Sigmoid colon (tissue), 7 donors: Measurements from ENCODE around the gene PLA2R1. TPM values are rescaled to one million over a fixed set of nuclear protein-coding genes. Genes with fewer than 3 reads are reported as not detected.

Experiments
- DNase-seq: peaks from one replicate; pipeline ENCODE4 v3.0.0-alpha.2; 2019
- H3K27ac ChIP-seq, 4 donors: fragments of 200-600 bp; sonication (generic); one replicate each; pipeline ENCODE4 v1.5.1; 2016 to 2019; ENCODE audit warnings: mild to moderate bottlenecking in 1 of 4
- H3K27me3 ChIP-seq, 3 donors: fragments of 200-600 bp; sonication (generic); one replicate each; pipeline ENCODE4 v1.5.1; 2019; ENCODE audit warnings: mild to moderate bottlenecking in 1 of 3
- H3K36me3 ChIP-seq, 4 donors: fragments of 200-600 bp; sonication (generic); one replicate each; pipeline ENCODE4 v1.5.1; 2016 to 2019
- H3K4me1 ChIP-seq, 4 donors: fragments of 200-600 bp; sonication (generic); one replicate each; pipeline ENCODE4 v1.5.1; 2017 to 2019
- H3K4me3 ChIP-seq, 4 donors: fragments of 200-600 bp; sonication (generic); one replicate each; pipeline ENCODE4 v1.5.1; 2017 to 2019; ENCODE audit warnings: mild to moderate bottlenecking in 2 of 4, moderate library complexity in 1 of 4
- H3K9me3 ChIP-seq, 4 donors: fragments of 200-600 bp in 3 of 4; sonication (generic) in 3 of 4; one replicate each; pipeline versions ENCODE4 v1.5.1 to v1.6.1; 2013 to 2019
- EP300 ChIP-seq, 4 donors: sonication (generic); formaldehyde crosslinking; IDR thresholded peaks; one replicate each; pipeline ENCODE4 v1.6.1; 2017; ENCODE audit warnings: antibody characterized with exemption in 4 of 4
- POLR2A ChIP-seq, 2 donors: fragments of 450-650 bp; IDR thresholded peaks; one replicate each; pipeline ENCODE4 v1.6.1; 2016; ENCODE audit warnings: antibody characterized with exemption in 2 of 2, mild to moderate bottlenecking in 2 of 2, moderate library complexity in 2 of 2
- POLR2AphosphoS5 ChIP-seq, 4 donors: sonication (generic); formaldehyde crosslinking; IDR thresholded peaks; one replicate each; pipeline ENCODE4 v1.6.1; 2017; ENCODE audit warnings: antibody characterized with exemption in 4 of 4
- WGBS, 2 donors: extraction: QIAGEN DNeasy Blood & Tissue Kit; methylation state at CpG; one replicate each; pipeline ENCODE4 v1.1.7; 2013; 5-methylcytosine and 5-hydroxymethylcytosine counted together
- intact Hi-C: fragments of 100-400 bp; cut with DNase I; formaldehyde crosslinking; loops from one replicate; pipeline ENCODE4 v1.15.1; 2023
- polyA plus RNA-seq, 3 donors: library from polyadenylated mRNA; stranded (reverse); fragments of 200-250 nt; gene quantifications; one replicate each; pipeline ENCODE4 v1.2.3, GENCODE V29; 2013
- total RNA-seq, 4 donors: library from RNA; depleted of rRNA; stranded (reverse); fragments of >200 nt; gene quantifications; one replicate each; pipeline ENCODE4 v1.1.0, GENCODE V29; 2016
- TF ChIP-seq, protein P1 (sequence below), 4 experiments: fragments of 450-650 bp in 3 of 4; fragments of 200-600 bp in 1 of 4; IDR thresholded peaks; one replicate each; pipeline ENCODE4 v1.5.1; 2016 to 2019; ENCODE audit warnings: antibody characterized with exemption in 4 of 4, mild to moderate bottlenecking in 3 of 4, moderate library complexity in 2 of 4
- donor health status: healthy with polysubstance abuse.
- donor health status: Bipolar disorder and iron deficiency.
- donor health status: healthy.

The PLA2R1 gene
- total and polyA plus RNA-seq, 7 donors = 0.23 to 19.7 (median 3.9) TPM

DNA sequence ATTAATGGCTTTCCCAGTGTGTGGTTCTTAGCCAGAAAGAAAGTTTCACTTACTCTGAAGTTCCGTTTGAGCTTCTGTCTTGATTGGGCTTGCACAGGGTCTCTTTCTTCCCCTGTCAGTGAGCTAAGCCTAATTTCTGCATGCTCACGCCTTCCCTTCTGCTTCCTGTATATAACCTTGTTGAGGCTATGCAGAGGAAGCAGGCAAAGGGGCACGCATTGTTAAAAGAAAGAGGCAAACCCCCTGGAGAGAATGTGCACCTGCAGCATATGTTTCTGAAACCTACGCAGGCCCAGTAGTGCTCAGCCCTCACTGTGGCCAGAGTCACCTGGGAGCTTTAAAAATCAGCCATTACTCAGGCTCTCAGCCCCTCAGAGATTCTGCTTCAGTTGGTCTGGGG, 14.5 kb upstream of the PLA2R1 start:
- Histone ChIP-seq H3K36me3 (no peaks in the 10 kb centered on the region), H3K4me3 (no peak overlapping the region), H3K4me1 (no peaks in the 10 kb centered on the region), H3K27me3 (no peaks in the 10 kb centered on the region), H3K9me3 (peaks cover 0 to 2% (median 0%) of the 10 kb centered on the region in 4 donors), H3K27ac (no peak overlapping the region)
- WGBS, 2 donors = 16 to 27% methylated on average over 4 of the region's 4 CpGs
- intact Hi-C loops = no loop called here
- TF ChIP-seq POLR2A (IDR thresholded peaks at IDR 0.05) (no peak), POLR2AphosphoS5 (IDR thresholded peaks at IDR 0.05) (no peak), EP300 (IDR thresholded peaks at IDR 0.05) (no peak)
- TF ChIP-seq, protein P1, sequence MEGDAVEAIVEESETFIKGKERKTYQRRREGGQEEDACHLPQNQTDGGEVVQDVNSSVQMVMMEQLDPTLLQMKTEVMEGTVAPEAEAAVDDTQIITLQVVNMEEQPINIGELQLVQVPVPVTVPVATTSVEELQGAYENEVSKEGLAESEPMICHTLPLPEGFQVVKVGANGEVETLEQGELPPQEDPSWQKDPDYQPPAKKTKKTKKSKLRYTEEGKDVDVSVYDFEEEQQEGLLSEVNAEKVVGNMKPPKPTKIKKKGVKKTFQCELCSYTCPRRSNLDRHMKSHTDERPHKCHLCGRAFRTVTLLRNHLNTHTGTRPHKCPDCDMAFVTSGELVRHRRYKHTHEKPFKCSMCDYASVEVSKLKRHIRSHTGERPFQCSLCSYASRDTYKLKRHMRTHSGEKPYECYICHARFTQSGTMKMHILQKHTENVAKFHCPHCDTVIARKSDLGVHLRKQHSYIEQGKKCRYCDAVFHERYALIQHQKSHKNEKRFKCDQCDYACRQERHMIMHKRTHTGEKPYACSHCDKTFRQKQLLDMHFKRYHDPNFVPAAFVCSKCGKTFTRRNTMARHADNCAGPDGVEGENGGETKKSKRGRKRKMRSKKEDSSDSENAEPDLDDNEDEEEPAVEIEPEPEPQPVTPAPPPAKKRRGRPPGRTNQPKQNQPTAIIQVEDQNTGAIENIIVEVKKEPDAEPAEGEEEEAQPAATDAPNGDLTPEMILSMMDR (IDR thresholded peaks at IDR 0.05) = no peak
- no peak for DNase-seq

DNA sequence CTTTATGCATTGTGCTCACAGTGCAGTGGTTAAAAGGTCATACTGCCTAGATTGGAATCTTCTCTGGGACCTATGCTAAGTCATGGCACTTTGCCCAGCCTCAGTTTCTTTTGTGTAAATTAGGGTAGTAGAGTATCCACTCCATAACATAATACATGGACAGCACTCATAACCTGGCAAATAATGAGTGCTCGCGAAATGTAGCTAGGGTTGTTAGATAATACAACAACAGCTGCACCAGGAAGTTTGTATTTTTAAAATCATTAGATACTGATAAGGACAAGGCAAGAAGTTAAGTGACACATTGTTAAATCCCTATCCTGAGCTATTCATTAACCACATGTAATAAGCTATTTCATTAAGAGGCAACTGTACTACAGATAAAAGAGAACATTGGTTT, 13.8 kb upstream of the PLA2R1 start:
- Histone ChIP-seq H3K27me3 (no peaks in the 10 kb centered on the region), H3K9me3 (peaks cover 0 to 2% (median 0%) of the 10 kb centered on the region in 4 donors), H3K36me3 (no peaks in the 10 kb centered on the region), H3K27ac (no peak overlapping the region), H3K4me3 (no peak overlapping the region), H3K4me1 (no peaks in the 10 kb centered on the region)
- no peak for DNase-seq
- intact Hi-C loops = no loop called here
- WGBS, 2 donors = 17 to 67% methylated on average over 2 of the region's 2 CpGs
- no peak for TF ChIP-seq EP300 (IDR thresholded peaks at IDR 0.05)
- TF ChIP-seq, protein P1 (IDR thresholded peaks at IDR 0.05) = no peak

DNA sequence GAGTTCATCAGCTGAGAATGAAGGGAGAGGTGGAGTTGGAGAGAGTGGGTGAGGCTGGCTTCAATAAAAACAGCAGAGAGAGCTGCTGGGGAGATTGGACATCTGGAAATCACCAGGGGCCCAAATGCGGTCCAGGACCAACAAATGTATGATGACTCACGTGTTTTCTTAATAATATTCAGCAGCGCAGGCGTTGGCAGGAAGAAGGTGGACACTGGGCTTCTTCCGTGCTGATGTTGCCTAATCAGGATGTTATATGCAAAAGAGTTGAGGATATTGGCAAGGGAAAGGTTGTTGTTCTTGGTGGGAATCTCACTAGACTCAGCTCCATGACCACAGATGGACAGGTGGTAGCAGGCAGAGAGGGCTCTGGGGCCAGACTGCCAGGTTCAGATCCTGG, 12.8 kb upstream of the PLA2R1 start:
- TF ChIP-seq EP300 (IDR thresholded peaks at IDR 0.05) = no peak
- no peak for TF ChIP-seq POLR2A (IDR thresholded peaks at IDR 0.05)
- TF ChIP-seq, protein P1 (IDR thresholded peaks at IDR 0.05) = no peak
- TF ChIP-seq POLR2AphosphoS5 (IDR thresholded peaks at IDR 0.05) = no peak
- intact Hi-C loops = no loop called here
- 26 to 73% methylated on average over 5 of the region's 5 CpGs for WGBS, 2 donors
- Histone ChIP-seq H3K36me3 (no peaks in the 10 kb centered on the region), H3K27ac (no peak overlapping the region), H3K4me1 (no peaks in the 10 kb centered on the region), H3K9me3 (peaks cover 0 to 2% (median 0%) of the 10 kb centered on the region in 4 donors), H3K4me3 (no peak overlapping the region), H3K27me3 (no peaks in the 10 kb centered on the region)
- DNase-seq = no peak

DNA sequence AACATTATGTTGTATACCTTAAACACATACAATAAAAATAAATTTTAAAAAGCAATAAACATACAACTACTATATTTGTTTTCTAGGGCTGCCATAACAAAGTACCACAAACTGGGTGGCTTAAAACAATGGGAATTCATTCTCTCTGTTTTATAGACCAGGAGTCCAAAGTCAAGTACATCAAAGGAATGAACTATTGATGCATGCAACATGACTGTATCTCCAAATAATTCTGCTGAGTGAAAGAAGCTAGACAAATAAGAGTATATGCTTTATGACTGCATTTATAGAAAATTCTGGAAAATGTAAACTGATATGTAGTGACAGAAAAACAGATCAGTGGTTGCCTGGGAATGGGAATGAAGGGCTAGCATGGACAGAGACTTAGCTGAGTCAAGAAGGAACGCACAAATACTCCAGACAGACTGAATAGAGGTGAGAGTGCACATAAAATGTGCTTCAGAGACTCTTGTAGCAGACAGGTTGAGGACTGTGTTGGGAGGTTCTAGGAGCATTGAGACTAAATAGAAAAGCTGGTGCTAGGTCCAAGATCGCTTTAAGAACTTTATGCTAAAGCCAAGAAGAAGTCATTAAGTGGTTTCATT, 11.0 kb upstream of the PLA2R1 start:
- Histone ChIP-seq H3K27me3 (no peaks in the 10 kb centered on the region), H3K27ac (no peak overlapping the region), H3K4me1 (no peaks in the 10 kb centered on the region), H3K36me3 (no peaks in the 10 kb centered on the region), H3K4me3 (no peak overlapping the region), H3K9me3 (no peaks in the 10 kb centered on the region)
- DNase-seq = no peak
- WGBS, 2 donors = 39 to 79% methylated on average over 2 of the region's 2 CpGs
- TF ChIP-seq POLR2AphosphoS5 (IDR thresholded peaks at IDR 0.05) = no peak
- no peak for TF ChIP-seq EP300 (IDR thresholded peaks at IDR 0.05)
- intact Hi-C loops = no loop called here

DNA sequence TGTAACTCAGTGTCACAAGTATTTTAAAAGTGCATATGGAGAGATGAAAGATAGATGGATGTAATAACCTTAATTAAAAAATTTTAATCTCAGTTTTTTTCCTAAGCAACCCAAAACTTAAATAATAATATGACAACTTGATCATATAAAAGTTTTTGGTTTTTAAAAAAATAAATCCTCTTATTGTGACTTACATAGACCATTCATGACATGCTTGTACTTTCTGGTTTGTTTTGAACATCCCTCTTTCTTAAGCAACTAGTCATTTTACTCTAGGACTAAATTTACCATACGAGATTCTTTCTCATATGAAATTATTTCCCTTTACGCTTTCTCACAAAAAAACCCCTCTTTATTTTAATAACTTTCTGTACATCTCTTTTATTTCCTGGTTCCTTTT, 6.5 kb upstream of the PLA2R1 start:
- Histone ChIP-seq H3K4me1 (no peaks in the 10 kb centered on the region), H3K27me3 (no peaks in the 10 kb centered on the region), H3K27ac (no peak overlapping the region), H3K36me3 (no peaks in the 10 kb centered on the region), H3K9me3 (no peaks in the 10 kb centered on the region), H3K4me3 (no peak overlapping the region)
- DNase-seq = no peak
- intact Hi-C loops = no loop called here
- WGBS, 2 donors = 95 to 97% methylated on average over 2 of the region's 2 CpGs
- no peak for TF ChIP-seq EP300 (IDR thresholded peaks at IDR 0.05)
- TF ChIP-seq, protein P1 (IDR thresholded peaks at IDR 0.05) = no peak
- no peak for TF ChIP-seq POLR2A (IDR thresholded peaks at IDR 0.05)
- no peak for TF ChIP-seq POLR2AphosphoS5 (IDR thresholded peaks at IDR 0.05)
